ENCODE measurements around the gene PDE4B. TPM values are rescaled to one million over a fixed set of nuclear protein-coding genes. Genes with fewer than 3 reads are reported as not detected.
"Not testable (repeated sequence)": the region's sequence is repeated elsewhere in the genome, so short reads cannot be mapped to it uniquely, and the experiment has no call there.

PDE4B gene
- polyA plus RNA-seq, 4 donors, result 1.1 to 5.2 (median 3.7) TPM

DNA sequence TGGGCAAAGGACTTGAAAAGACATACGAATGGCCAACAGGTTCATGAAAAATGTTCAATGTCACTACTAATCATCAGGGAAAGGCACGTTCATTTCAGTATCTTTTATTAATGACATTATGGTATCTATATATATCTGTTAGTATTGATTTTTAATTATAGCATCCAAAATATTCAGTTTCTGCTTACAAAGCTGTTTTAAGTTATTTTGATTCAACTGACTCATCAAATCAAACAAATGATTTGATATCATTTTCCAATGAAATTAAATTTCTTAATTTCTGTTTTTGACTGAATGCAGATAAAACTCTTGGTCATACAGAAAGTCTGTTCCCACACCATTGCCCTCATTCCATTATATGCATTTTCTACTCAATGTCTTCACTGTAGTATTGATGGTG, 315.9 kb downstream of the PDE4B start:
- no peaks in the 10 kb centered on the region for H3K36me3 ChIP-seq (ENCODE audit: control insufficient read depth in 3 of 3, insufficient read depth in 2 of 3, low read depth in 1 of 3, low read length in 3 of 3)
- no peak for FAIRE-seq
- H3K9me3 ChIP-seq (ENCODE audit: control insufficient read depth in 2 of 2, insufficient read depth in 1 of 2, low read depth in 1 of 2, low read length in 1 of 2), result no peaks in the 10 kb centered on the region
- DNase-seq, result no peak
- WGBS, 3 donors, result 64 to 86% (median 78%) methylated on average over 2 of the region's 2 CpGs
- H3K4me1 ChIP-seq (ENCODE audit: control insufficient read depth in 3 of 3, insufficient read depth in 2 of 3, low read depth in 1 of 3, low read length in 2 of 3), result no peaks in the 10 kb centered on the region
- no peak overlapping the region for H3K27ac ChIP-seq (ENCODE audit: low read depth in 1 of 3, low read length in 2 of 3)
- no peaks in the 10 kb centered on the region for H3K27me3 ChIP-seq (ENCODE audit: control insufficient read depth in 3 of 3, insufficient read depth in 3 of 3, low read length in 3 of 3)
- no peak overlapping the region for H3K4me3 ChIP-seq (ENCODE audit: low read depth in 1 of 3, low read length in 3 of 3)

DNA sequence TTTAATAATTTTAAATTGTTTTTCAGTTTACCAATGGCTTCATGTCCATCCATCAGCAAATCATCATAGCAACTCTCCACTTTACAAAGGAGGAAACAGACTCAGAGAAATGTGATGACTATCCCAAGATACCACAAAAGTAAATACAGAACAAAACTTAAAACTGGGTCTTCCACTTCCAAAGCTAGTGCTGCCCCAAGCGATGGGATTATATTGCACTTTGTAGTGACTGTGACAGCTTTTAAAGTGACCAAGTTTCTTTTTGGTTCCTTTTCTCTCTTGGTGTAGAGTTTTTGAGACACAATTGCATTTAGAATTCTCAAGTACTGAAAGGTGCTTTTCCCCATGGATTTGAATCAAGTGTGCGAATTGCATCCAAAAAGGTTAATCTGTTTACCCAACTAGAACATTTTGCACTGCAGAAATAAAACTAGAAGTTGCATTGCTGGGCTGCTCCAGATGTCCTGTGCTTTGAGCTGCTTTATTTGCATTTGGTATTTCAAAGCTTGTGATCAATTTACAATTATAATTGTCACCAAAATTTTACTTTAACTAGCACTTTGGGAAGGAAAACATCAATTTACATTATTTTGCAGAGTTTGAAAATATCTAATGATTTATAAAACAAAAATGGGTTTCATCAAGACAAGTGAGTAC, 320.2 kb downstream of the PDE4B start:
- H3K4me3 ChIP-seq (ENCODE audit: low read depth in 1 of 3, low read length in 3 of 3), result no peak overlapping the region
- FAIRE-seq, result no peak
- H3K27me3 ChIP-seq (ENCODE audit: control insufficient read depth in 3 of 3, insufficient read depth in 3 of 3, low read length in 3 of 3), result no peaks in the 10 kb centered on the region
- no peaks in the 10 kb centered on the region for H3K36me3 ChIP-seq (ENCODE audit: control insufficient read depth in 3 of 3, insufficient read depth in 2 of 3, low read depth in 1 of 3, low read length in 3 of 3)
- no peak for DNase-seq
- WGBS, 3 donors, result 76 to 87% (median 77%) methylated on average over 2 of the region's 2 CpGs
- H3K27ac ChIP-seq (ENCODE audit: low read depth in 1 of 3, low read length in 2 of 3), result no peak overlapping the region
- H3K4me1 ChIP-seq (ENCODE audit: control insufficient read depth in 3 of 3, insufficient read depth in 2 of 3, low read depth in 1 of 3, low read length in 2 of 3), result no peaks in the 10 kb centered on the region
- H3K9me3 ChIP-seq (ENCODE audit: control insufficient read depth in 2 of 2, insufficient read depth in 1 of 2, low read depth in 1 of 2, low read length in 1 of 2), result no peaks in the 10 kb centered on the region

DNA sequence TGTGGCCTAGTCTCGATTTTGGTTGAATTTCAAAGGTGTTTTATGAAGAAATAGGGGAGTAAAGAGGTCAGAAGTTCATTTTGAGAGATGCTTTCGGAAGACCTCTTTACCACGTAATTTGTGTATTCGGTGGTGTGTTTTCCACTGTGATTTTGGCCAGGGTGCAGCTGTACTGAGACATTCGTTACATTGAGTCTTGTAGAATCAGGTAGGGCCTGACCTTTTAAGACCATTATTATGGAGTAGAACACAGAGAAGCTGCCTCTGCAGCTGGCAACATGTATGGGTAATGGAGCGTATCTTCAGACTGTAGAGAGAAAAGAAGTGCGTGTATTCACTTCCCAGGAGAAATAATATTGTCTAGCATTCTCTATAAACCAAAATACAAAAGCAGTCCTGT, 326.5 kb downstream of the PDE4B start:
- H3K36me3 ChIP-seq (ENCODE audit: control insufficient read depth in 3 of 3, insufficient read depth in 2 of 3, low read depth in 1 of 3, low read length in 3 of 3), result no peaks in the 10 kb centered on the region
- no peaks in the 10 kb centered on the region for H3K4me1 ChIP-seq (ENCODE audit: control insufficient read depth in 3 of 3, insufficient read depth in 2 of 3, low read depth in 1 of 3, low read length in 2 of 3)
- H3K4me3 ChIP-seq (ENCODE audit: low read depth in 1 of 3, low read length in 3 of 3), result no peak overlapping the region
- no peak overlapping the region for H3K27ac ChIP-seq (ENCODE audit: low read depth in 1 of 3, low read length in 2 of 3)
- DNase-seq (no peak), FAIRE-seq (no peak)
- no peaks in the 10 kb centered on the region for H3K27me3 ChIP-seq (ENCODE audit: control insufficient read depth in 3 of 3, insufficient read depth in 3 of 3, low read length in 3 of 3)
- 79 to 90% (median 86%) methylated on average over 7 of the region's 7 CpGs for WGBS, 3 donors
- H3K9me3 ChIP-seq (ENCODE audit: control insufficient read depth in 2 of 2, insufficient read depth in 1 of 2, low read depth in 1 of 2, low read length in 1 of 2), result no peaks in the 10 kb centered on the region

DNA sequence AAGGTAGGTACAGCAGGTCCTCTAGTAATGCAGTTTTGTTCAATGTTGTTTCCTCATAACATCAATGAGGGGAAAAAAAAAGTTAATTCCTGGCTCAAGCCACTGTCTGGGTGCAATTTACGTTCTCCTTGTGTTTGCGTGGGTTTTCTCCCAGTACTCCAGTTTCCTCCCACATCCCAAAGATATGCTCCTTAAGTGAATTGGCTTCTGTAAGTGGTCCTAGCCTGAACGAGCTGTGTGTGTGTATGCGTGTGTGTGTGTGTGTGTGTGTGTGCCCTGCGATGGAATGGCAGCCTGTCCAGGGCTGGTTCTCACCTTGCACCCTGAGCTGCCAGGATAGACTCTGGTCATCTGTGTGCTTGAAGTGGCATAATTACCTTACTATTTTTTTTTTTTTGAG, 332.0 kb downstream of the PDE4B start:
- Histone ChIP-seq H3K4me1 (ENCODE audit: control insufficient read depth in 3 of 3, insufficient read depth in 2 of 3, low read depth in 1 of 3, low read length in 2 of 3) (no peaks in the 10 kb centered on the region), H3K27me3 (ENCODE audit: control insufficient read depth in 3 of 3, insufficient read depth in 3 of 3, low read length in 3 of 3) (no peaks in the 10 kb centered on the region), H3K36me3 (ENCODE audit: control insufficient read depth in 3 of 3, insufficient read depth in 2 of 3, low read depth in 1 of 3, low read length in 3 of 3) (no peaks in the 10 kb centered on the region), H3K27ac (ENCODE audit: low read depth in 1 of 3, low read length in 2 of 3) (no peak overlapping the region), H3K4me3 (ENCODE audit: low read depth in 1 of 3, low read length in 3 of 3) (no peak overlapping the region), H3K9me3 (ENCODE audit: control insufficient read depth in 2 of 2, insufficient read depth in 1 of 2, low read depth in 1 of 2, low read length in 1 of 2) (no peaks in the 10 kb centered on the region)
- no peak for DNase-seq
- WGBS, 3 donors, result 75 to 91% (median 78%) methylated on average over 5 of the region's 5 CpGs
- FAIRE-seq, result no peak

DNA sequence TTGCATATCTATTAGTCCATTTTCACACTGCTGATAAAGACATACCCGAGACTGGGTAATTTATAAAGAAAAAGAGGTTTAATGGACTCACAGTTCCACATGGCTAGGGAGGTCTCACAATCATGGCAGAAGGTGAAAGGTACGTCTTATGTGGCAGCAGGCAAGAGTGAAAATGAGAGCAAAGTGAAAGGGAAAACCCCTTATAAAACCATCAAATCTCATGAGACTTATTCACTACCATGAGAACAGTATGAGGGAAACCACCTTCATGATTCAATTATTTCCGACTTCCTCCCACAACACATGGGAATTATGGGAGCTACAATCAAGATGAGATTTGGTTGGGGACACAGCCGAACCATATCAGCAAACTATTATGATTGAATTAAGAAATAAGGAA, 335.9 kb downstream of the PDE4B start:
- not testable (repeated sequence) for DNase-seq; H3K27ac ChIP-seq (ENCODE audit: low read depth in 1 of 3, low read length in 2 of 3); H3K27me3 ChIP-seq (ENCODE audit: control insufficient read depth in 3 of 3, insufficient read depth in 3 of 3, low read length in 3 of 3); H3K9me3 ChIP-seq (ENCODE audit: control insufficient read depth in 2 of 2, insufficient read depth in 1 of 2, low read depth in 1 of 2, low read length in 1 of 2); FAIRE-seq; H3K4me3 ChIP-seq (ENCODE audit: low read depth in 1 of 3, low read length in 3 of 3); H3K4me1 ChIP-seq (ENCODE audit: control insufficient read depth in 3 of 3, insufficient read depth in 2 of 3, low read depth in 1 of 3, low read length in 2 of 3); H3K36me3 ChIP-seq (ENCODE audit: control insufficient read depth in 3 of 3, insufficient read depth in 2 of 3, low read depth in 1 of 3, low read length in 3 of 3)
- WGBS, 3 donors, result 69 to 78% (median 77%) methylated on average over 4 of the region's 4 CpGs

DNA sequence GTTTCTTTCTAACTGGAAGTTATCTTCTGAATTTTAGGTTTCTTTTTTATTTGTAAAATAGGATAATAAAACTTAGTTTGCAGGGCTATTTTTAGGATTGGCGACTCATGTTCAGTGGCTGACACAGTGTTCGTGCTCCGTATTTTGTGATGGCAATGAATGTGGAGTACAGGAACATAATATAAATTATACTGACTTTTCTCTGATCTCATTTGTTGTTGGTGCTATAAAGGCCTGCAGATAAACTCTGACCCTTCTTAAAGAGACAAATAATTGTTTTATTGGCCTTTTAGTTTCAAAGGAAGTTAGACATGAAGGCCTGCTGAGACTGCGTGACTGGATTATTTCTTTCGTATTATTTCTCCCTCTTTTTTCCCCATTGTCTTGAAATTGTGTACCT, 339.6 kb downstream of the PDE4B start:
- Histone ChIP-seq H3K9me3 (ENCODE audit: control insufficient read depth in 2 of 2, insufficient read depth in 1 of 2, low read depth in 1 of 2, low read length in 1 of 2) (no peaks in the 10 kb centered on the region), H3K36me3 (ENCODE audit: control insufficient read depth in 3 of 3, insufficient read depth in 2 of 3, low read depth in 1 of 3, low read length in 3 of 3) (no peaks in the 10 kb centered on the region), H3K27me3 (ENCODE audit: control insufficient read depth in 3 of 3, insufficient read depth in 3 of 3, low read length in 3 of 3) (no peaks in the 10 kb centered on the region), H3K4me3 (ENCODE audit: low read depth in 1 of 3, low read length in 3 of 3) (no peak overlapping the region), H3K4me1 (ENCODE audit: control insufficient read depth in 3 of 3, insufficient read depth in 2 of 3, low read depth in 1 of 3, low read length in 2 of 3) (peaks cover 0 to 4% (median 0%) of the 10 kb centered on the region in 3 donors), H3K27ac (ENCODE audit: low read depth in 1 of 3, low read length in 2 of 3) (no peak overlapping the region)
- FAIRE-seq, result no peak
- WGBS, 3 donors, result 25 to 53% (median 43%) methylated on average over 5 of the region's 5 CpGs
- peak in 1 of 2 donors; percentile 45 for DNase-seq

DNA sequence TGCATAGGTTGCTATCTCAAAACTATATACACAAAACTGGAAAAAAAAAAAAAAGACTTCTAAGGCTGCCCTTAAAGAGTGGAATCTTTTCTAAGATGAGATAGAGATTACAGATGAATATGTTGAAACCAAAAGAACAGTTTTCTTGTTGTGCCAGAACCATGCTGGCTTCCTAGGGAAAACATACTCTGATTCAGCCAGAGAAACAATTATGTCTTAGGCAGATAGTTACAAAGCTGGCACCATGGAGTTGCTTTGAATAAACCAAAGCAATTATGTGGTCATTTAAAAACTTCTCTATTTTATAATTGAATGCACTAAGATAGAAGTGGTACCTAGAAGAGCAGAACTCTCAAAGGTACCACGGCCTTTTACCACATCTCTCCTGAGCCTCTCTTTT, 341.3 kb downstream of the PDE4B start:
- H3K4me1 ChIP-seq (ENCODE audit: control insufficient read depth in 3 of 3, insufficient read depth in 2 of 3, low read depth in 1 of 3, low read length in 2 of 3), result peaks cover 0 to 4% (median 0%) of the 10 kb centered on the region in 3 donors
- H3K9me3 ChIP-seq (ENCODE audit: control insufficient read depth in 2 of 2, insufficient read depth in 1 of 2, low read depth in 1 of 2, low read length in 1 of 2), result no peaks in the 10 kb centered on the region
- H3K36me3 ChIP-seq (ENCODE audit: control insufficient read depth in 3 of 3, insufficient read depth in 2 of 3, low read depth in 1 of 3, low read length in 3 of 3), result no peaks in the 10 kb centered on the region
- no peak overlapping the region for H3K27ac ChIP-seq (ENCODE audit: low read depth in 1 of 3, low read length in 2 of 3)
- WGBS, 3 donors, result 83 to 92% (median 86%) methylated on average over 1 of the region's 1 CpG
- DNase-seq, result no peak
- no peak overlapping the region for H3K4me3 ChIP-seq (ENCODE audit: low read depth in 1 of 3, low read length in 3 of 3)
- no peaks in the 10 kb centered on the region for H3K27me3 ChIP-seq (ENCODE audit: control insufficient read depth in 3 of 3, insufficient read depth in 3 of 3, low read length in 3 of 3)
- no peak for FAIRE-seq

DNA sequence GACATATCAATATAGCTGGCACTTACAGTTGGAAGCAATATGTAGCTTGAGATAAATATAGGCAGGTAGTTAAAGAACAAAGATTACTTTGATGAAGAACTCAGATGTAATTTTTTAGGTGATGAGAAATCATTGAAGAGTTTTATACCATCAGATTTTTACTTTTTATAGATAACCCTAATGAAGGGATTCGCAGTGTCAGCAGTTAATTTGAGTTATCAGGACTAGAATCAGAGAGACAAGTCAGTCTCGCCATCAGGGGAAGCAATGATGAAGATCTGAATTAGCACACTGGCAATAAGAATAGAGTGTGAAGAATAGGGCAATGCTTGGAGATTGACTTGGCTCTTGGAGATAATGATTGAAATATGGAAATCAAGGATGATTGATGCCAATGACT, 342.5 kb downstream of the PDE4B start:
- no peak for FAIRE-seq
- H3K36me3 ChIP-seq (ENCODE audit: control insufficient read depth in 3 of 3, insufficient read depth in 2 of 3, low read depth in 1 of 3, low read length in 3 of 3), result no peaks in the 10 kb centered on the region
- no peaks in the 10 kb centered on the region for H3K9me3 ChIP-seq (ENCODE audit: control insufficient read depth in 2 of 2, insufficient read depth in 1 of 2, low read depth in 1 of 2, low read length in 1 of 2)
- H3K4me3 ChIP-seq (ENCODE audit: low read depth in 1 of 3, low read length in 3 of 3), result no peak overlapping the region
- H3K4me1 ChIP-seq (ENCODE audit: control insufficient read depth in 3 of 3, insufficient read depth in 2 of 3, low read depth in 1 of 3, low read length in 2 of 3), result peaks cover 0 to 4% (median 0%) of the 10 kb centered on the region in 3 donors
- no peaks in the 10 kb centered on the region for H3K27me3 ChIP-seq (ENCODE audit: control insufficient read depth in 3 of 3, insufficient read depth in 3 of 3, low read length in 3 of 3)
- no peak overlapping the region for H3K27ac ChIP-seq (ENCODE audit: low read depth in 1 of 3, low read length in 2 of 3)
- DNase-seq, result no peak
- 85 to 88% (median 87%) methylated on average over 2 of the region's 2 CpGs for WGBS, 3 donors

DNA sequence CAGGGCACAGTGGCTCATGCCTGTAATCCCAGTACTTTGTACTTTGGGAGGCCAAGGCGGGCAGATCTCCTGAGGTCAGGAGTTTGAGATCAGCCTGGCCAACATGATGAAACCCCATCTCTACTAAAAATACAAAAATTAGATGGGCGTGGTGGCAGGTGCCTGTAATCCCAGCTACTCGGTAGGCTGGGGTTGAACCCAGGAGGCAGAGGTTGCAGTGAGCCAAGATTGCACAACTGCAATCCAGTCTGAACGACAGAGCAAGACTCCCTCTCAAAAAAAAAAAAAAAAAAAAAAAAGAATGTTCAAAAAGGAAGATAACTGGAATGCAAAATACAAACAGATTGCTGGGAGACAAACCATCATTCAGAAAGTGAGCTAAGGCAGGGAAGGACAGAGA, 343.7 kb downstream of the PDE4B start:
- not testable (repeated sequence) for H3K36me3 ChIP-seq (ENCODE audit: control insufficient read depth in 3 of 3, insufficient read depth in 2 of 3, low read depth in 1 of 3, low read length in 3 of 3); H3K27ac ChIP-seq (ENCODE audit: low read depth in 1 of 3, low read length in 2 of 3); H3K27me3 ChIP-seq (ENCODE audit: control insufficient read depth in 3 of 3, insufficient read depth in 3 of 3, low read length in 3 of 3); H3K4me1 ChIP-seq (ENCODE audit: control insufficient read depth in 3 of 3, insufficient read depth in 2 of 3, low read depth in 1 of 3, low read length in 2 of 3); H3K9me3 ChIP-seq (ENCODE audit: control insufficient read depth in 2 of 2, insufficient read depth in 1 of 2, low read depth in 1 of 2, low read length in 1 of 2); H3K4me3 ChIP-seq (ENCODE audit: low read depth in 1 of 3, low read length in 3 of 3); FAIRE-seq
- WGBS, 3 donors, result 22 to 47% (median 31%) methylated on average over 4 of the region's 4 CpGs
- peak in 1 of 2 donors; percentile 44 for DNase-seq
